ENCODE results near the gene RAB11FIP3.
A peak's percentile ranks its signal among the peaks of the same experiment; 100 is the strongest.
"Not testable (repeated sequence)": the region's sequence is repeated elsewhere in the genome, so short reads cannot be mapped to it uniquely, and the experiment has no call there.

Gene RAB11FIP3

DNA sequence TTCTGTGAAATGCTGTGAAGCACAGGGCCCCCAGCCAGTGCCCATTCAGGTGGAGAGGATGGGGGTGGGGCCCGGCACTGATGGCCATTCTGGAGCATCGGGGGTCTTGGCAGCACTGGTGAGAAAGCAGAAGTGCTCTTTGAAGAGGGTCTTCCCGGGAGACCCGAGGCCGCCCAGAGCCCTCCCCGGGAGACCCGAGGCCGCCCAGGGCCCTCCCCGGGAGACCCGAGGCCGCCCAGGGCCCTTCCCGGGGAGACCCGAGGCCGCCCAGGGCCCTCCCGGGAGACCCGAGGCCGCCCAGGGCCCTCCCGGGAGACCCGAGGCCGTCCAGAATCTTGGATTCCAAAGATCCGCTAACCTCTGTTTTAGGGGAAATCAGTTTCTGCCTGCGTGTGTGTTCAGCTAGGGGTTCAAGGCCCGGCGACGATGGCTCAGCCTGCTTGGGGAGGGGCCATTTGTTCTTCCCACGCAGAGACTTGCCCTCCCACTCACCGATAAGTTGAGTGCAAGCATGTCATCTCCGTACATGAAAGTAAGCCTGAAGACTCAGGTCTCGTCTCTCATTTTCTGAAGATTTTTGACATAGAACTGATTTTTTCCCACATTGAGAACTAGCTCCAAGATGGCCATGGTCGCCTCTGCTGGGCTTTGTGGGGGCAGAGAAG is 66.9 kb downstream of the RAB11FIP3 start:
- no peak for FAIRE-seq
- no peak for DNase-seq (ENCODE audit: low spot score)

DNA sequence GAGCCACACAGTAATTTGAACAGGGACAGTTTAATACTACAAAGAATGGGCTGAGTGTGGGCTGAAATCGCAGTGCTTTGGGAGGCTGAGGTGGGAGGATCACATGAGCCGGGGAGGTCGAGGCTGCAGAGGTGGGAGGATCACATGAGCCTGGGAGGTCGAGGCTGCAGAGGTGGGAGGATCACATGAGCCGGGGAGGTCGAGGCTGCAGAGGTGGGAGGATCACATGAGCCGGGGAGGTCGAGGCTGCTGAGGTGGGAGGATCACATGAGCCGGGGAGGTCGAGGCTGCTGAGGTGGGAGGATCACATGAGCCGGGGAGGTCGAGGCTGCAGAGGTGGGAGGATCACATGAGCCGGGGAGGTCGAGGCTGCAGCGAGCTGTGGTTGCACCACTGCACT is 69.2 kb downstream of the RAB11FIP3 start:
- not testable (repeated sequence) for DNase-seq (ENCODE audit: low spot score)
- peak; percentile 95 for FAIRE-seq

GRCh38 chr16:495127-495748 is 69.8 kb downstream of the RAB11FIP3 start:
- DNase-seq (ENCODE audit: low spot score) = peak; percentile 41
- FAIRE-seq = no peak

DNA sequence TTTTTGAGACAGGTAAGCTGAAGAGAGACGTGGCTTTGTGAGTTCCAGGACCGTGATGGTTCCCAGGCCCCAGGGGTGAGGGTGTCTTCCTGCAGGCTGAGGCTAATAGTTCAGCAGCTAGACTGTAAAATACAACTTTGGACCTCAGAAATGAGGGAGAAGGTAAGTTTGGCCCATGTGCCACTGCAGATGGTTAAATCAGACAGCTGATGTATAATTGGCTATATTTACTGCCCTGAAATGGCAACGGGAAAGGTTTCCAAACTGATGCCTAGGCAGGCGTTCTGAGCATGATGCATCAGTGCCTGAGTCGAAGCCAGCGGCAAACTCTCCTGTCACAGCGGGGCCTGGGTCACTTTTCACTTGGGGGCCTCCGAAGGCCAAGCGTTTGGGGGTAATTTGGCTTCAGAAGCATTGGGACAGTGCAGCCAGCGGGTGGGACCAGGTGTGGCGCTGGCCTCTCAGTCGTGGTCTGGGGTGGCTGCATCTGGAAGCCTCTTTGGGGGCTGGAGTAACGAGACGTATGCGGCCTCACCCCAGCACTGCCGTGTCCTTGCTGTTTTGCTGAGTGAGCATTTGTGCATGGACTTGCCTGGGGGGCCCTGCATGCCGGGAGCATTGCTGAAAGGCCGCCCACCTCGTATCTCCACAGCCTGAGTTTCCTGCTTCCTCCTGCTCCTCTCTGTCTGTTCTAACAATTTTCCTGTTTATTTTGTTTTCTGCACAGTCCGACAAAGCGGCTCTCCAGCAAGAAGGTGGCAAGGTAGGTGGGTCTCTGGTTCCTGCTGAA is 70.8 kb downstream of the RAB11FIP3 start:
- DNase-seq (ENCODE audit: low spot score) (no peak), FAIRE-seq (no peak)

DNA sequence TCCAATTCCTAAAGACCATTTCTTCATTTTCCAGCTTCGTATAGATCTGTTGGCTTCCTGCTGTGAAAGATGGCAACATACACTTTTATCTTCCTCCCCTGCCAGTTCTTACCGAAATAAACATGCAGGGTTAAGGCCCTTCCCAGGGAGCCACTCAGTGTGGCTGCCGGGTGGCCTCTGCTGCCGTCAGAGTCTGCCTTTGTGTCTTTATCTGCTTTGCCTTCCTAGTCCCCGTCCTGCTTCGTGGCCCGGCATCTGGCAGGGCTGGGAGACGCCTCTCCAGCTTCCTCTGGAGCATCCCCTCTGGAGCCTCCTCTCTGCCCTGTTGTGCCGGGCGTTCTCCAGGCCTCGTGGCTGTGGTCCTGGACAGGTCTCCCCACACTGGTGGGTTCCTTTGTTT is 71.8 kb downstream of the RAB11FIP3 start:
- no peak for FAIRE-seq

GRCh38 chr16:499924-500323 is 74.5 kb downstream of the RAB11FIP3 start:
- DNase-seq (ENCODE audit: low spot score) = no peak
- no peak for FAIRE-seq

More for the DNA sequence above, 71.8 kb downstream of the RAB11FIP3 start:
- no peak for DNase-seq (ENCODE audit: low spot score)

DNA sequence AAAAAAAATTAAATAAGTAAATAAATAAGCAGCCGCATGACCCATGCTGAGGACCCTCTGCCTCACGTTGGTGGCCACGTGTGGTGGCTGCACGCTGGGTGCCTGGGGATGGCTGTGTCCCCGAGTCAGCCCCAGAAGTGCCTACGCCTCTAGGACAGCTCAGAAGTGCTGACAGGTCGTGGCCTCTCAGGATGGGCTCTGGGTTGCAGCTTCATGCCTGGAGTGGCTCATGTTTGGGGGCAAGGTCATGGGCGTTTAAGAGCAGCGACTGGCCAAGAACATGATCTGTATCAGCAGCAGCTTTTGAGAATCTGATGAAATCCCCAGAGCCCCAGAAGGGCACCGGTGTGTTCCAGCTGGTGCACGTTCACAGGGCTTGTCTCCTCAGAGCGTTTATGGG is 75.3 kb downstream of the RAB11FIP3 start:
- DNase-seq (ENCODE audit: low spot score) (no peak), FAIRE-seq (no peak)

- FAIRE-seq = no peak
These were observed 76.9 kb downstream of the RAB11FIP3 start for GRCh38 chr16:502179-502943.

GRCh38 chr16:503150-504071 is 78.0 kb downstream of the RAB11FIP3 start:
- DNase-seq (ENCODE audit: low spot score) (no peak), FAIRE-seq (no peak)

More at GRCh38 chr16:502179-502943, 76.9 kb downstream of the RAB11FIP3 start:
- DNase-seq (ENCODE audit: low spot score) = no peak

DNA sequence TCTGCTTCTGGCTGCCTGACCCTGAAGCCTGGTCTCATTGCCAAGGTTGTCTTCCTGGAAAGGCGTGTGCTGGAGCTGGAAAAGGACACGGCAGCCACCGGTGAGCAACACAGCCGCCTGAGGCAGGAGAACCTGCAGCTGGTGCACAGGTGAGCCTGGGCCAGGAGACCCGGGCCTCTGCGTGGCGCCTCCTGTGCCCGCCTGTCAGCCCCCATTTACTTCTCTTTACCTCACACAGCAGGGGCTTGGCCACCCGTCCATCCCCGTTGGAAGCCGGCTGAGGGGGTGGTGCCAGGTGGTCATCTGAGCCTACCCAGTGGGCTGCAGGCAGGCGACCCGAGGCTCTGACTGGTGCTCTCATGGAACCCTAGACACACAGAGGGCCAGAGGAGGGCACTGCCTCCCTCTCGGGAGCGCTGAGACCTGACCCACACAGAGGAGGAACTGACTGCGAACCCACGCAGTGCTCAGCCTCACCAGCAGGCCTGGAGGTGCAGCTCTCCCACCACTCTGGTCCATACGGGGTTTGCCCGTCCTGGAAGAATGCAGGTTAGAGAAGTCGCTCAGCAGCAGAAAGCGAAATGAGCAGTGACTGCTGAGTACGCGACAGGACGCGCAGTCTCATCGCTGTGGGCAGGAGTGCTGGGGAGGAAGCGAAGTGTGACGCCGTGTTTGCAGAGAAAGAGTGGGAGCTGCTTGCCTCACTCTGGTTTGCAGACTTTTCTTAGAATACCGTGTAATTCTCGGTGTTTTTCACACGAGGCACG is 80.2 kb downstream of the RAB11FIP3 start:
- FAIRE-seq (no peak), DNase-seq (ENCODE audit: low spot score) (no peak)

DNA sequence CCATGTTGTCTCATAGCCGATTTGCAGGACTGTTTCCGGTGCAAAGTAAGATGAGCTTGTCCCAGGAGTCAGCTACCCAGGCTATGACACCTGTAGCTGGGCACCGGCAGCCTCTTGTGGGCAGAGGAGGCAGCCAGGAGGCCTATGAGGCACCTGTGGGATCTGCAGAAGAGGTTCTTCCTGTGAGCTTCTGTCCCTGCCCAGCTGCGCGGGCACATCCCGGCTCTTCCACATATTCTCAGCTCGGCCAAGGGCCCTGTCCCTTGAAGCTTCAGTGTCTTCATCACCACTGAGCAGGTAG is 80.7 kb downstream of the RAB11FIP3 start:
- DNase-seq (ENCODE audit: low spot score) (no peak), FAIRE-seq (no peak)

DNA sequence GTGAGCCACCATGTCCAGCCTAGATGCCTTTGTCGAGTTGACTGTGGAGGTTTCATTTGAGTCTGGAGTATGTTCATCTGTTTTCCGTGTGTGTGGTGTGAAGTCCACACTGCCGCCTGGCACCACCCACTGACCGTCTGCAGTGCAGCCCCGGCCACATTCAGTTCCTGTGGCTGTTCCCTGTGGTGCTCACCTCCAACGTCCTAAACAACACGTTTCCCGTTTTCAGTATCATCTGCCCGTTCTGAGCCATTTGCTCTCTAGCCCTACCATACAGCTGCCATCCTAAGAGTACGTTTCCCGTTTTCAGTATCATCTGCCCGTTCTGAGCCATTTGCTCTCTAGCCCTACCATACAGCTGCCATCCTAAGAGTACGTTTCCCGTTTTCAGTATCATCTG is 82.1 kb downstream of the RAB11FIP3 start:
- FAIRE-seq; DNase-seq (ENCODE audit: low spot score): not testable (repeated sequence)

GRCh38 chr16:507996-508395 is 82.5 kb downstream of the RAB11FIP3 start:
- DNase-seq (ENCODE audit: low spot score) (no peak), FAIRE-seq (no peak)

- FAIRE-seq (no peak), DNase-seq (ENCODE audit: low spot score) (no peak)
These were observed 83.7 kb downstream of the RAB11FIP3 start for GRCh38 chr16:508884-509736.

DNA sequence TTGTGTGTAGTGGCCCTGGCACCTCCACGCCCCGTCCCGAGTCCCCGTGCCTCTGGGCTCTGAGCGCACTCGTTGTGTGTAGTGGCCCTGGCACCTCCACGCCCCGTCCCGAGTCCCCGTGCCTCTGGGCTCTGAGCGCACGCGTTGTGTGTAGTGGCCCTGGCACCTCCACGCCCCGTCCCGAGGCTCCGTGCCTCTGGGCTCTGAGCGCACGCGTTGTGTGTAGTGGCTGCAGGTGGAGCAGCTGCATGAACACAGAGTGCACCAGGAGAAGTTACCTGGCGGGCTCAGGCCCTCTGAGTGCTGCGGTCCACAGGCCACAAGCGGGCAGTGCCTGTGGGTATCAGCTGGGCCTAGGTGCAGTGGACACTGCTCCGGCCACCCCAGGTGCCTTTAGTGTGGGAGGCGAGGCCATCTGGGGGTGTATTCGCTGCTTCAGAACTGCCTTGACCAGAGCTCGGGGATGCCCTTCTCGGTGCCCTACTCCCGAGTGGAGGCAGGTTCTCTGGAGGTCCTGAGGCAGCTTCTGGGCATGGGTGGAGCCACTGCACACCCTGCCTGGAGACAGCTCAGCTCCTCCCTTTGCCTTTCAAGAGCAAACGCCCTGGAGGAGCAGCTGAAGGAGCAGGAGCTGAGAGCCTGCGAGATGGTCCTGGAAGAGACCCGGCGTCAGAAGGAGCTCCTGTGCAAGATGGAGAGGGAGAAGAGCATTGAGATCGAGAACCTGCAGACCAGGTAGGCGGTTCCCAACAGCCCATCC is 84.8 kb downstream of the RAB11FIP3 start:
- FAIRE-seq (no peak), DNase-seq (ENCODE audit: low spot score) (no peak)

DNA sequence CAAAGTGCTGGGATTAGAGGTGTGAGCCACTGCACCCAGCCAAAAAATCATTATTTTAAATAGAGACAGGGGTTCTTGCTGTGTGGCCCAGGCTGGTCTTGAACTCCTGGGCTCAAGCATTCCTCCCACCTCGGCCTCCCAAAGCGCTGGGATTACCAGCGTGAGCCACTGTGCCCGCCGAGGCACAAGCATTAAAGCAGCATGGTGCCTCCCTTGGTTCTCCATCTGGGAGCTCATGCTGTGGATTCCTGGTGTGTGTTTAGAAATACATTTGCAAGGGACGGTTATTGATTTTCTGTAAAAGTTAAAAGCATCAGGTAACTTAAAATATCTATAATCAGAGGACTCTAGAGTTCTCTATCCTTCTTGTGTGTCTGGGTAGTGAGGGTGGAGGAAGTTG is 87.4 kb downstream of the RAB11FIP3 start:
- DNase-seq (ENCODE audit: low spot score) (no peak), FAIRE-seq (no peak)

DNA sequence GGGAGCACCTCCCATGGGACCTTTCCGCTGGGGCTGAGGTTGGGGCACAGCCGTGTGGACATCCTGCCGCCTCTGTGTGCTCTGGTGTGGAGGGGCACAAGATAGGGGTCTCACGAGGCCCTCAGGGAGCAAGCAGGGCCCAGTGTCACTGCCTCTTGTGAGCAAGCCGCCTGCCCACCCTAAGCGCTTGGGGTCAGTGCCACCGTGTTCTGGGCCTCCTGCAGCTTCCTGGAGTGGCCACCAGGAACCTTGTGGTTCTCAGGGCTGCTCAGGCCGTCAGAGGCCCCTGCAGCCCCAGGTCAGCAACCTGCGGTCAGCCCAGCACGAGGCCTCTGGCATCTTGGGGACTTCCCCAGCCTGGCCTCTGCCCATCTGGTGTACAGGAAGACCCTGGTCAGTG is 88.5 kb downstream of the RAB11FIP3 start:
- DNase-seq (ENCODE audit: low spot score) (no peak), FAIRE-seq (no peak)

DNA sequence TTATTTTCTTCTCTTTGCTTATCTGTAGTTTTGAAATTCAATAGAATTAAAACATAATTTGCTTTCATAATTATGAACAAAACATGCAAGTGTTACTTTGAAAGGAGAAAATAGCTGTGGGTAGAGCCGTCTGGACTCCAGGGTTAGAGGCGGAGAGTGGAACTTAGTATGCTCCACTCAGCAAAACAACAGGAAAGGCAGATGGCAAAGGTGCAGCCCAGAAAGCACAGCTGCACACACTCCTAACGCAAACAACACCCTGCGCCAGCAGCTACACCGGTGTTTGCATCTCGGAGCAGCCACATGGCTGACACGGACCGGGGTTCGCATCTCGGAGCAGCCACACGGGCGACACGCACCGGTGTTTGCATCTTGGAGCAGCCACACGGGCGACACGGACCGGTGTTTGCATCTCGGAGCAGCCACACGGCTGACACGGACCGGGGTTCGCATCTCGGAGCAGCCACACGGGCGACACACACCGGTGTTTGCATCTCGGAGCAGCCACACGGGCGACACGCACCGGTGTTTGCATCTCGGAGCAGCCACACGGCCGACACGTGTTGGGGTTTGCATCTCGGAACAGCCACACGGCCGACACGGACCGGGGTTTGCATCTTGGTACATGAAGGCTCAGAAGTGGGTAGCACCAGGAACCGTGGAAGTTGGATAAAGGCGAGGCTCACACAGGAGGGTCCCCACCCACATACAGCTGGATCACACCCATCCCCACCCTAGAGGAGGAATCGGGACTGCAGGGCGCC is 89.9 kb downstream of the RAB11FIP3 start:
- FAIRE-seq (peak; percentile 84), DNase-seq (ENCODE audit: low spot score) (no peak)
